NCI-H748 treated with DMSO at 0.1 percent for 48 hours (cell line): ENCODE results near the gene LUZP1.
A peak's percentile ranks its signal among the peaks of the same experiment; 100 is the strongest.
"Not testable (repeated sequence)": the region's sequence is repeated elsewhere in the genome, so short reads cannot be mapped to it uniquely, and the experiment has no call there.

Source experiments
- DNase-seq: peaks from one replicate; lab custom pipeline; 2025; lab: John Stamatoyannopoulos, UW

LUZP1 gene

GRCh38 chr1:23188936-23189452 is 20.3 kb upstream of the LUZP1 start:
- not testable (repeated sequence) for DNase-seq

- DNase-seq: no peak
Observed at GRCh38 chr1:23188434-23188884, 19.8 kb upstream of the LUZP1 start.

GRCh38 chr1:23187637-23188036 is 19.0 kb upstream of the LUZP1 start:
- no peak for DNase-seq

DNA sequence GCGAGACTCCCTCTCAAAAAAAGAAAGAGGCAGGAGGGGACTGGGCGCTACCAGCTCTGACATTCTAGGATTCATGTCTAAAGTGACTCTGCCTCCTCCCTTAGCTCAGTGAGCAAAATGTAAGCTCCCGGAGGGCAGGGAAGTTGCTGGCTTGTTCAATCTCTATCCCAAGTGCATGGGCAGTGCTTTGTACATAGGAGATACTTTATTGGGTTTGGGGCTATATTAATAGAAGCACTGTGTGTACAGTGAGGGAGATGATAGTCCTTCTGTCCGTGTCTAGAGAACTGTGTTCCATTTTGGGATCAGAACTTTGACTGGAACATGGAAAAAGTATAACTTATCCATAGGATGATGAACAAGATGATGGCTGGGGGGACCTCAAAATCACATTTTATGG is 16.7 kb upstream of the LUZP1 start:
- DNase-seq: no peak

DNA sequence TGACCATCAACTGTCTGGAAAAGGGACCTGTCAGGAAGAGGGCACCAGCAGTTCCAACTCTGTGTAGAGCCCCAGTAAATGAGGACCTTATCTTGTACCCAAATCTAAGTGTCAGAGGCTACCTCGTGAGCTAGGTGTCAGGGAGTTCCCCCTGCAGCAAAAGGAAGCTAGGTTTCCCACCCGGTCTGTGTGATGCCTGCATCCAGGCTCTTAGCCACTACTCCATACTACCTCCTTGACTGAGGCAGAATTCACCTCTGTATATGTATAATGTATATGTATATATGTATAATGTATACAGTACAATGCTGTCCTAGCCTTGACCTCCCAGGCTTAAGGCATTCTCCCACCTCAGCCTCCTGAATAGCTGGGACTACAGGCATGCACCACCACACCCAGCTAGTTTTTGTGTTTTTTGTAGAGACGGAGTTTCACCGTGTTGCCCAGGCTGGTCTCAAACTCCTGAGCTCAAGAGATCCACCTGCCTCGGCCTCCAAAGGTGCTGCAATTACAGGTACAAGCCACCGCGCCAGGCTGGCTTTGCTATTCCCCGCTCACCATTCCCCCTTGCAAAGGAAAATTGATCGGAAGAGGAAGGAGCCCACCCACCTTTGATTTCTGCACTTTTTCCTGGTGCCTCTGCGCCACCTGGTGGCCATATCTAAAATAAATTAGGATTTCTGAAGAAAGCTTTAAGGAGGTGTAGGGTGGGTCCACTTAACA is 15.7 kb upstream of the LUZP1 start:
- DNase-seq: peak; percentile 27

DNA sequence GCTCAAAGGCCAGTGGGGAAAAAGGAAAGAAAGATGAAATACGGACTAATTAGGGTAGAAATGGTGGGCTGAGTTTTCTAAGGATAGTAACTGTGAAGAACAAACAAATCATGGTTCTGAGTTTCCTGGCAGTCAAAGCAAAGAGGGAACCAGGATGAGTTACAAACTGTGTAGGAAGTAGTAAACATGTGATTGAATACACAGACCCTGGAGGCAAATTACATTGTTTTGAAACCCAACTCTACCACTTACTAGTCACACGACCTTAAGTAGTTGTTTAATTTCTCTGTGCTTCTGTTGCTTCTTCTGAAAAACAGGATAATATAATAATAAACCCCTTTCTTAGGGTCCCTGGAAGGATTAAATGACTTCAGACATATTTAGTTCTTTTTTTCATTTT is 11.2 kb upstream of the LUZP1 start:
- DNase-seq: no peak

- DNase-seq: no peak
Observed at GRCh38 chr1:23178950-23179349, 10.3 kb upstream of the LUZP1 start.

DNA sequence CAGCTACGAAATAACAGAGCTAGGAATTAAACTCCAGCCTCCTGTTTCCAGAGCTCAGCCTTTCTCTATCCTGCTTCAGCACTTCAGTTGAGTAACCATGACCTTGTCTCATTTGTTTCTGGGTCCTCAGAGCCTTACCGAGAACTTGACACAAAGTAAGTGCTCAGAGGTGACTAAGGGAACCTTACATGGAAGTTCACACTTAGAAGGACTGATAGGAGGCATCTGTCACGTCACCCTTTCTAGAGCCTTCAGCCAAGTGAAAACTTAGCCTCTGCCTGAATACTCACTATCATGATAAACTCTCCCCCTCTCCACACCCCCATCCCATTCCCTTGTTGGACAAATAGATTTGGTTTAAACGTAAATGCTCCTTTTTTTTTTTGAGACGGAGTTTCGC is 9.8 kb upstream of the LUZP1 start:
- DNase-seq: no peak

- no peak for DNase-seq
Observed at GRCh38 chr1:23177438-23178380, 9.1 kb upstream of the LUZP1 start.

DNA sequence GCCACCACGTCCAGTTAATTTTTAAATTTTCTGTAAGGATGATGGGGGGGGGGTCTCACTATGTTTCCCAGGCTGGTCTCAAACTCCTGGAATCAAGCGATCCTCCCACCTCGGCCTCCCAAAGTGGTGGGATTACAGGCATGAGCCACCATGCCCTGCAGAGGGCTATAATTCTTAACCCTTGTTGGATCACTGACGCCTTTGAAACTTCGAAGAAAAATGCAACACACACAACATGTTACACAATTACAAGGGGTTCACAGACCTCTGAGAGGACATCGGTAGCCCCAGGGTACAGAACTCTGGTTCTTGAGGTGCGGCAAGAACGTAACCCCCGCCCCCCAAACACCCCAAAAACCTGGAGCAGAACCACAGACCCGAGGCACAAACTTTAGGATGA is 8.4 kb upstream of the LUZP1 start:
- DNase-seq: no peak

- no peak for DNase-seq
Observed at GRCh38 chr1:23174426-23175110, 5.9 kb upstream of the LUZP1 start.

GRCh38 chr1:23171181-23171755 is 2.6 kb upstream of the LUZP1 start:
- DNase-seq: no peak

- DNase-seq: no peak
Observed at GRCh38 chr1:23169727-23170335, 1.2 kb upstream of the LUZP1 start.

- DNase-seq: no peak
Observed at GRCh38 chr1:23169195-23169575, 529 bp upstream of the LUZP1 start.

- DNase-seq: no peak
Observed at GRCh38 chr1:23168079-23168444, 594 bp downstream of the LUZP1 start.

DNA sequence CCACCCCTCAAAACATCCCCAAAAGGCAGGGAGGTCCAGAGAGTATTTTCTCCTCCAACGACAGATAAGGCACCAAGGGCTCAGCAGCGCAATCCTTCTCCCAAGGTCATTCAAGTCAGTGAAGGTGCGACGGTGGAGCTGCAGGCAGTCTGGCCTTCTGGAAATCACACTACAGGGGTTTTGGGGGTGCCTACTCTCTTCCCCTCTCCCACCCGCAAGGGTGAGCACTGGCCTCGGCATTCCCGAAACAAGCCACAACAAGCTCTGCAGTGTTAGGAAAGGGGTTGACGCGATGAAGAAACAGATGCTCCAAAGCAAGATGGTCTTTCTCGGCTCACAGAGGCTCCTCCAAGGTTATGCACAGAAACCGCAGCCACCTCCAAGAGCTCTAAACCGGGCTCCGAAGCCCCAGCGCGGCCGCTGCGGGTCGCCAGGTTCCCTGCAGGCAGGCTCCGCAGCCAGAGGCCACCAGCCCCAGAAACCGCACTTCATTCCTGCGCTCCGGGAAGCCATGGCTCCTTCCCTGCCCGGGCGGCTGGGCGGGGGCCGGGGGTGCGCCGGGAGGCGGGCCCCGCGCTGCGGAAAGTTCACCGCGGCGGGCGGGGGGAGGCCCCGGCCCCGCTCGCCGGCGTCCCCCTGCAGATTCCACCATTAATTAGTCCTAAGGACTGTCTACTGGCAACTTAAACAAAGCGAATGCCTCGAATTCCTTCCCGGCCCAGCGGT is 1.1 kb downstream of the LUZP1 start:
- no peak for DNase-seq

DNA sequence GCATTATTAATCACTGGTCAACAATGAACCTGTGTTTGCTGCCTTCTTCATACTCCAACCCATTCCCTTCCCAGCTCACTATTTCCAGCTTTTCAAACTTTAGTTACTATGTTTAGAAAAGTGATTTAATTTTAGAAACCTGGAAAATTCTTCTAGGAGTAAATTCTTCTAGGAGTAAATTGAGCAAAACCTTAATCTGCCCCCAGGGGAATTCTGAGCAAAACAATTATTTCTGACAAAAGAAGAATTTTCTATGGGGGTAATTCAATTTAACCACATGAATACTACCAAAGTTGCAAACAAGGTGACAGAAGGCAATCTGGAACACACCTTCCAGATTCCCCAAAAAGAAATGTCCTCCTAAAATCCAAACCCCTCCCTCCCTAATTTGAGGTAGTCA is 1.8 kb downstream of the LUZP1 start:
- DNase-seq: no peak

DNA sequence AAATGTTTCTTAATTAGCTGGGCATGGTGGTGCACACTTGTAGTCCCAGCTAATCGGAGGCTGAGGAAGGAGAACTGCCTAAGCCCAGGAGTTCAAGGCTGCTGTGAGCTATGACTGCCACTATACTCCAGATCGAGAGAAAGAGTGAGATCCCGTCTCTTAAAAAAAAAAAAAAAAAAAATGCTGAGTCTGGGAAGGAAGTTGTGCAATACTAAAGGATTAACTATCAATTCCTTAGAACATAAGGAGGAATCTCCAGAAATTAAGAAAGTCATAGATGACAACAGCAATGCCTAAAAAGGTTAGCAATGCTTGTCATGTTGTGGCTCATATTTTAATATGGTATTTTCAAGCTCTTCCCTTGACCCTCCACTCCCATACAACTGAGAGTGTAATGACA is 5.3 kb downstream of the LUZP1 start:
- no peak for DNase-seq

DNA sequence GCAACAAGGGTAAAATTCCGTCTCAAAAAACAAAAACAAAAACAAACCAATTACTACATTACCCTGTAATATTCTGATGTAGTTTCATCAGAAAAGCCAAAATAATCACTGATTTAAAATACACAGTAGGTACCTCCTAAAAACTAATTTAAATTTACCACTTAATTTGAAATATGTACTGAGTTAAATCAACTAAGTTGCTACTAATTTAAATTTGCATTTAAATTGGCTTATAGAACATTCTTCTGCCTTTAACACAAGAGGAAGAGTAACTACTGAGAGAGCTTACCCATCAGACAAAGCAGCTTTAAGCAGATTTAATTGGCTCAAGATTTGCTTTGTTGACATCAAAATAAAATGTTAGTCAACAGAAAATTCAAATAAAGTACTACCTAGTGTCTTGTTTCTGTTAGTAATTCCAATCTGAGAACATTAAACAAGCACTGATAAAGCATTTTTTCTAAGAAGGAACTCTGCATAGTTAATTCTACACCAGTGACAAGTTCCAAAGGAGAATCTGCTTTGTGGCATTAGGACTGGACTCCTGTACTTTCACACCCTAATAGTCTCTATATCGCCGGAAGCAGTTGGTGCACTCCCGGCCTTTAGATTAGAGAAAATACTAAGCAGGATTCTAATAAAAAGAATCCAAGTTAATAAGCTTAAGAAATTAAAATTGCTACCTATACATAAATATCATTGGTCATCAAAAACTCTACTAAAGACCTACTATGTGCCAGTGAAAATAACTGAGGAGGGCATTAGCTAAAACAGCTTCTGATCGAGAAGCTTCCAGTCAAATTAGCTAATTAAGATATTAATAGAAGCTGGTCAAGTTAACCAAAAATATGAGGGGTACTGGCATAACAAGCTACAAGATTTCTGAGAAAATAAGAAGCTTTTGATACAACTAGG is 8.4 kb downstream of the LUZP1 start:
- DNase-seq: no peak

- DNase-seq: no peak
Observed at GRCh38 chr1:23156940-23157339, 11.7 kb downstream of the LUZP1 start.
